ENCODE results near the gene SLAMF6. TPM values are rescaled to one million over a fixed set of nuclear protein-coding genes. Genes with fewer than 3 reads are reported as not detected.
"Not testable (repeated sequence)": the region's sequence is repeated elsewhere in the genome, so short reads cannot be mapped to it uniquely, and the experiment has no call there.

Gene SLAMF6
- total and polyA plus RNA-seq, 2 donors (not counting 1 experiment from before 2014, with no cell fraction given), result not detected

DNA sequence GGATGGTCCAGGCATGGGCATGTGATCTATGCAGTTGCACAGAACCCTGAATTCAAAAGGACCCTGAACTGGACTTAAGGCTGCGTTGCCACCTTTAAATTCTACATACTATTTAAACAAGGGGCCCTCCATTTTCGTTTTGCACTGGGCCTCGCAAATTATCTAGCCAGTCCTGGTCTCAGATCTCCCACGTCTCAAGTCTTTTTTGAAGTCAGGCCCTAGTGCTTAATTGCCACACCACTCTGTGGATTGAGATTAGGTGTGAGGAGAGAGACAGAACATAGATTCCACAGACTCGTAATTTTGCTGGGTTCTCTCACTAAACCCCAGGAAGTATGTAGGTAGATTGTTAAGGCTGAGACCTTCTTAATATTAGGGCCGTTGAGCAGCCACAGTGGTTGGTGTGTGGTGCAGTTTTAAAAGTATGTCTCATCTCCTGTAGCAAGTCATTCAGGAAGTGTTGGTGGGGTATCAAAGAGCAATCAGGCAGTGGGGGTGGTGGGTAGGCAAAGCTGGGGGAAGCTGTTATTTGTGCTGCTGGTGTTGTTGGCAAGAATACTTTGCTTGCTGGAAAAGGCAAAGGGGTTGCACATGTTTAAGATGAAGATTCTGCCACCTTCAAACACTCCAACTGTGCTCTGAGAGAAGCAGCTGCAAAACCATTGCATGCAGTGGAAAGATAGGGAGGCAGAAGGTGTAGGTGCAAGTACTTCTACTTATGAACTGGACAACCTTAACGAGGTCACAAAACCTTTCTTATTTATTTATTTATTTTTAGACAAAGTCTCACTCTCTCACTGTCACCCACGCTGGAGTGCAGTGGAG is 45.0 kb upstream of the SLAMF6 start:
- no peak for DNase-seq (ENCODE audit: low read depth in 2 of 2)
- Histone ChIP-seq H2AFZ (ENCODE audit: low read length) (no peak overlapping the region), H3K9ac (ENCODE audit: insufficient read depth, low read length) (no peak overlapping the region), H3K4me1 (ENCODE audit: control insufficient read depth, extremely low read depth, insufficient read depth, low read length) (no peaks in the 10 kb centered on the region), H3K27me3 (ENCODE audit: control insufficient read depth, insufficient read depth, low read length) (no peaks in the 10 kb centered on the region), H3K4me3 (replicated peaks in 1 of 4; ENCODE audit: control extremely low read depth in 1 of 4, insufficient read depth in 1 of 4, low read depth in 3 of 4, low read length in 4 of 4) (no peak overlapping the region), H3K9me3 (ENCODE audit: control insufficient read depth, insufficient read depth, low read depth, low read length) (no peaks in the 10 kb centered on the region), H4K20me1 (ENCODE audit: control insufficient read depth, extremely low read depth, insufficient read depth, low read length) (no peaks in the 10 kb centered on the region), H3K4me2 (ENCODE audit: extremely low read depth, insufficient read depth, low read length) (no peak overlapping the region), H3K36me3 (ENCODE audit: control insufficient read depth, insufficient read depth, low read length) (no peaks in the 10 kb centered on the region), H3K79me2 (ENCODE audit: control insufficient read depth, insufficient read depth, low read length) (no peaks in the 10 kb centered on the region), H3K27ac (ENCODE audit: insufficient read depth, low read length) (no peak overlapping the region)
- TF ChIP-seq, protein P1, sequence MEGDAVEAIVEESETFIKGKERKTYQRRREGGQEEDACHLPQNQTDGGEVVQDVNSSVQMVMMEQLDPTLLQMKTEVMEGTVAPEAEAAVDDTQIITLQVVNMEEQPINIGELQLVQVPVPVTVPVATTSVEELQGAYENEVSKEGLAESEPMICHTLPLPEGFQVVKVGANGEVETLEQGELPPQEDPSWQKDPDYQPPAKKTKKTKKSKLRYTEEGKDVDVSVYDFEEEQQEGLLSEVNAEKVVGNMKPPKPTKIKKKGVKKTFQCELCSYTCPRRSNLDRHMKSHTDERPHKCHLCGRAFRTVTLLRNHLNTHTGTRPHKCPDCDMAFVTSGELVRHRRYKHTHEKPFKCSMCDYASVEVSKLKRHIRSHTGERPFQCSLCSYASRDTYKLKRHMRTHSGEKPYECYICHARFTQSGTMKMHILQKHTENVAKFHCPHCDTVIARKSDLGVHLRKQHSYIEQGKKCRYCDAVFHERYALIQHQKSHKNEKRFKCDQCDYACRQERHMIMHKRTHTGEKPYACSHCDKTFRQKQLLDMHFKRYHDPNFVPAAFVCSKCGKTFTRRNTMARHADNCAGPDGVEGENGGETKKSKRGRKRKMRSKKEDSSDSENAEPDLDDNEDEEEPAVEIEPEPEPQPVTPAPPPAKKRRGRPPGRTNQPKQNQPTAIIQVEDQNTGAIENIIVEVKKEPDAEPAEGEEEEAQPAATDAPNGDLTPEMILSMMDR (conservative IDR thresholded peaks at IDR 0.05 in 1 of 2, IDR thresholded peaks at IDR 0.05 in 1 of 2; ENCODE audit: low read depth in 1 of 2, low read length in 2 of 2), result no peak
- no peak for TF ChIP-seq EZH2 (IDR thresholded peaks at IDR 0.05; ENCODE audit: low read length, missing control alignments)

- no peaks in the 10 kb centered on the region for H3K36me3 ChIP-seq (ENCODE audit: control insufficient read depth, insufficient read depth, low read length)
- no peak overlapping the region for H2AFZ ChIP-seq (ENCODE audit: low read length)
- H3K79me2 ChIP-seq (ENCODE audit: control insufficient read depth, insufficient read depth, low read length), result no peaks in the 10 kb centered on the region
- DNase-seq (ENCODE audit: low read depth in 2 of 2), result no peak
- H3K4me3 ChIP-seq (replicated peaks in 1 of 4; ENCODE audit: control extremely low read depth in 1 of 4, insufficient read depth in 1 of 4, low read depth in 3 of 4, low read length in 4 of 4), result no peak overlapping the region
- H3K27me3 ChIP-seq (ENCODE audit: control insufficient read depth, insufficient read depth, low read length), result no peaks in the 10 kb centered on the region
- H4K20me1 ChIP-seq (ENCODE audit: control insufficient read depth, extremely low read depth, insufficient read depth, low read length), result no peaks in the 10 kb centered on the region
- no peak for TF ChIP-seq EZH2 (IDR thresholded peaks at IDR 0.05; ENCODE audit: low read length, missing control alignments)
- TF ChIP-seq, protein P1 (conservative IDR thresholded peaks at IDR 0.05 in 1 of 2, IDR thresholded peaks at IDR 0.05 in 1 of 2; ENCODE audit: low read depth in 1 of 2, low read length in 2 of 2), result no peak
- no peak overlapping the region for H3K9ac ChIP-seq (ENCODE audit: insufficient read depth, low read length)
- H3K27ac ChIP-seq (ENCODE audit: insufficient read depth, low read length), result no peak overlapping the region
- H3K4me2 ChIP-seq (ENCODE audit: extremely low read depth, insufficient read depth, low read length), result no peak overlapping the region
- H3K9me3 ChIP-seq (ENCODE audit: control insufficient read depth, insufficient read depth, low read depth, low read length), result no peaks in the 10 kb centered on the region
- H3K4me1 ChIP-seq (ENCODE audit: control insufficient read depth, extremely low read depth, insufficient read depth, low read length), result no peaks in the 10 kb centered on the region
Measured at GRCh38 chr1:160567341-160567740, 44.3 kb upstream of the SLAMF6 start.

- Histone ChIP-seq H3K36me3 (ENCODE audit: control insufficient read depth, insufficient read depth, low read length) (no peaks in the 10 kb centered on the region), H3K27me3 (ENCODE audit: control insufficient read depth, insufficient read depth, low read length) (no peaks in the 10 kb centered on the region), H3K79me2 (ENCODE audit: control insufficient read depth, insufficient read depth, low read length) (no peaks in the 10 kb centered on the region), H3K27ac (ENCODE audit: insufficient read depth, low read length) (no peak overlapping the region), H3K4me2 (ENCODE audit: extremely low read depth, insufficient read depth, low read length) (no peak overlapping the region), H3K4me3 (replicated peaks in 1 of 4; ENCODE audit: control extremely low read depth in 1 of 4, insufficient read depth in 1 of 4, low read depth in 3 of 4, low read length in 4 of 4) (no peak overlapping the region), H2AFZ (ENCODE audit: low read length) (no peak overlapping the region), H3K9me3 (ENCODE audit: control insufficient read depth, insufficient read depth, low read depth, low read length) (no peaks in the 10 kb centered on the region), H4K20me1 (ENCODE audit: control insufficient read depth, extremely low read depth, insufficient read depth, low read length) (no peaks in the 10 kb centered on the region), H3K9ac (ENCODE audit: insufficient read depth, low read length) (no peak overlapping the region), H3K4me1 (ENCODE audit: control insufficient read depth, extremely low read depth, insufficient read depth, low read length) (no peaks in the 10 kb centered on the region)
- TF ChIP-seq, protein P1 (conservative IDR thresholded peaks at IDR 0.05 in 1 of 2, IDR thresholded peaks at IDR 0.05 in 1 of 2; ENCODE audit: low read depth in 1 of 2, low read length in 2 of 2), result no peak
- no peak for TF ChIP-seq EZH2 (IDR thresholded peaks at IDR 0.05; ENCODE audit: low read length, missing control alignments)
- DNase-seq (ENCODE audit: low read depth in 2 of 2), result no peak
Measured at GRCh38 chr1:160565564-160565963, 42.5 kb upstream of the SLAMF6 start.

DNA sequence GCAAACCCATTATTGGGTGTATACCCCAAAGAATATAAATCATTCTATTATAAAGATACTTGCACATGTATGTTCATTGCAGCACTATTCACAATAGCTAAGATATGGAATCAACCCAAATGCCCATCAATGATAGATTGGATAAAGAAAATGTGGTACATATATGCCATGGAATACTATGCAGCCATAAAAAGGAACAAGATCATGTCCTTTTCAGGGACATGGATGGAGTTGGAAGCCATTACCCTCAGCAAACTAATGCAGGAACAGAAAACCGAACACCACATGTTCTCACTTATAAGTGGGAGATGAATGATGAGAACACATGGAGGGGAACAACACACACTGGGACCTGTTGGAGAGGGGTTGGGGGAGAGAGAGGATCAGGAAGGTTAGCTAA is 40.2 kb upstream of the SLAMF6 start:
- H3K36me3 ChIP-seq (ENCODE audit: control insufficient read depth, insufficient read depth, low read length); H3K27me3 ChIP-seq (ENCODE audit: control insufficient read depth, insufficient read depth, low read length); H2AFZ ChIP-seq (ENCODE audit: low read length); H3K27ac ChIP-seq (ENCODE audit: insufficient read depth, low read length); H3K4me1 ChIP-seq (ENCODE audit: control insufficient read depth, extremely low read depth, insufficient read depth, low read length); H3K79me2 ChIP-seq (ENCODE audit: control insufficient read depth, insufficient read depth, low read length); H3K9me3 ChIP-seq (ENCODE audit: control insufficient read depth, insufficient read depth, low read depth, low read length); H4K20me1 ChIP-seq (ENCODE audit: control insufficient read depth, extremely low read depth, insufficient read depth, low read length); H3K4me3 ChIP-seq (replicated peaks in 1 of 4; ENCODE audit: control extremely low read depth in 1 of 4, insufficient read depth in 1 of 4, low read depth in 3 of 4, low read length in 4 of 4); DNase-seq (ENCODE audit: low read depth in 2 of 2); H3K4me2 ChIP-seq (ENCODE audit: extremely low read depth, insufficient read depth, low read length); H3K9ac ChIP-seq (ENCODE audit: insufficient read depth, low read length): not testable (repeated sequence)
